Liver (tissue), 9 donors: ENCODE measurements around the gene OTOA. TPM values are rescaled to one million over a fixed set of nuclear protein-coding genes. Genes with fewer than 3 reads are reported as not detected.

Experiments used
- DNase-seq: peaks from one replicate; pipeline ENCODE4 v3.0.0-alpha.2; 2017; ENCODE audit warnings: low spot score
- H3K27ac ChIP-seq, 2 donors: one replicate each; pipeline ENCODE4 v1.7.0; 2013; ENCODE audit warnings: inconsistent platforms in 2 of 2, low read length in 2 of 2, control low read depth in 1 of 2, low read depth in 1 of 2, mild to moderate bottlenecking in 1 of 2
- H3K27me3 ChIP-seq, 4 donors: one replicate each; pipeline versions ENCODE4 v1.6.1 to v1.7.0; 2013; ENCODE audit warnings: low read length in 3 of 4, inconsistent platforms in 1 of 4, mild to moderate bottlenecking in 1 of 4, moderate library complexity in 1 of 4; ENCODE audit not compliant: control insufficient read depth in 4 of 4, insufficient read depth in 4 of 4
- H3K36me3 ChIP-seq, 4 donors: one replicate each; pipeline versions ENCODE4 v1.6.1 to v1.7.0; 2013; ENCODE audit warnings: low read length in 3 of 4, mild to moderate bottlenecking in 3 of 4, low read depth in 1 of 4, moderate library complexity in 1 of 4; ENCODE audit not compliant: control insufficient read depth in 4 of 4, insufficient read depth in 3 of 4
- H3K4me1 ChIP-seq, 4 donors: one replicate each; pipeline versions ENCODE4 v1.6.1 to v1.7.0; 2013; ENCODE audit warnings: low read length in 3 of 4, mild to moderate bottlenecking in 3 of 4, moderate library complexity in 1 of 4; ENCODE audit not compliant: control insufficient read depth in 4 of 4, insufficient read depth in 4 of 4
- H3K4me3 ChIP-seq, 3 donors: one replicate each; pipeline versions ENCODE4 v1.6.1 to v1.7.0; 2013; ENCODE audit warnings: low read length in 3 of 3, control low read depth in 1 of 3, low read depth in 1 of 3, mild to moderate bottlenecking in 1 of 3
- H3K9ac ChIP-seq, 2 donors: one replicate each; pipeline ENCODE4 v1.7.0; 2013; ENCODE audit warnings: low read length in 2 of 2, mild to moderate bottlenecking in 2 of 2, moderate library complexity in 2 of 2, control low read depth in 1 of 2, low read depth in 1 of 2
- H3K9me3 ChIP-seq, 4 donors: one replicate each; pipeline versions ENCODE4 v1.6.1 to v1.7.0; 2013; ENCODE audit warnings: low read length in 3 of 4; ENCODE audit not compliant: control insufficient read depth in 4 of 4
- EGR1 ChIP-seq, 2 donors: IDR thresholded peaks; 2 replicates each; pipeline ENCODE4 v1.6.1; 2016 to 2018; ENCODE audit warnings: antibody characterized with exemption in 2 of 2, low read depth in 2 of 2
- FOXA1 ChIP-seq: IDR thresholded peaks from 2 replicates; pipeline ENCODE4 v1.6.1; 2016; ENCODE audit warnings: antibody characterized with exemption
- FOXA2 ChIP-seq: IDR thresholded peaks from 2 replicates; pipeline ENCODE4 v1.6.1; 2016; ENCODE audit warnings: antibody characterized with exemption
- GABPA ChIP-seq, 2 donors: IDR thresholded peaks in 1 of 2; conservative IDR thresholded peaks in 1 of 2; 2 replicates each; pipeline ENCODE4 v1.6.1; 2016; ENCODE audit warnings: antibody characterized with exemption in 2 of 2, mild to moderate bottlenecking in 1 of 2, moderate library complexity in 1 of 2
- HNF4A ChIP-seq, 2 donors: conservative IDR thresholded peaks; 2 replicates each; pipeline ENCODE4 v1.6.1; 2016; ENCODE audit warnings: antibody characterized with exemption in 2 of 2, mild to moderate bottlenecking in 2 of 2
- HNF4G ChIP-seq: IDR thresholded peaks from 2 replicates; pipeline ENCODE4 v1.6.1; 2016; ENCODE audit warnings: antibody characterized with exemption
- MAX ChIP-seq: IDR thresholded peaks from 2 replicates; pipeline ENCODE4 v1.6.1; 2016; ENCODE audit warnings: antibody characterized with exemption
- RAD21 ChIP-seq, 2 donors: IDR thresholded peaks; 2 replicates each; pipeline ENCODE4 v1.6.1; 2016; ENCODE audit warnings: antibody characterized with exemption in 2 of 2, mild to moderate bottlenecking in 2 of 2
- REST ChIP-seq: IDR thresholded peaks from 2 replicates; pipeline ENCODE4 v1.6.1; 2016; ENCODE audit warnings: antibody characterized with exemption, mild to moderate bottlenecking
- SP1 ChIP-seq: IDR thresholded peaks from 2 replicates; pipeline ENCODE4 v1.6.1; 2018; ENCODE audit warnings: antibody characterized with exemption, mild to moderate bottlenecking
- WGBS: extraction: QIAGEN DNeasy Blood & Tissue Kit; methylation state at CpG from one replicate; pipeline ENCODE4 v1.1.7; 2013; 5-methylcytosine and 5-hydroxymethylcytosine counted together
- polyA plus RNA-seq, 2 donors: library from polyadenylated mRNA; stranded (reverse) in 1 of 2; unstranded in 1 of 2; fragments of 200-250 nt in 1 of 2; fragments of >200 nt in 1 of 2; fragmentation: Nextera tagmentation in 1 of 2; extraction: Ambion mirVana in 1 of 2; gene quantifications; one replicate each; pipeline versions ENCODE4 v1.2.1 to v1.2.3, GENCODE V29; 2013 to 2015
- total RNA-seq, 2 donors: library from RNA; depleted of rRNA; stranded (reverse); fragments of >200 nt; gene quantifications; one replicate each; pipeline ENCODE4 v1.2.3, GENCODE V29; 2014
- TF ChIP-seq, protein P1 (sequence below): fragments of 150-350 bp; IDR thresholded peaks from 2 replicates; pipeline ENCODE4 v1.5.1; 2017; ENCODE audit warnings: improper control_type of control experiment, low read depth, low read length; ENCODE audit not compliant: missing input control
- TF ChIP-seq, protein P2 (sequence below): IDR thresholded peaks from 2 replicates; pipeline ENCODE4 v1.6.1; 2016; ENCODE audit warnings: antibody characterized with exemption
- TF ChIP-seq, protein P3 (sequence below): IDR thresholded peaks from 2 replicates; pipeline ENCODE4 v1.6.1; 2016; ENCODE audit warnings: antibody characterized with exemption
- donor health status: healthy.
- donor health status: healthy.
- donor health status: healthy.
- donor health status: healthy.
- donor health status: healthy.

Gene OTOA
- total and polyA plus RNA-seq, 4 donors, result 0.05 to 0.17 (median 0.10) TPM

DNA sequence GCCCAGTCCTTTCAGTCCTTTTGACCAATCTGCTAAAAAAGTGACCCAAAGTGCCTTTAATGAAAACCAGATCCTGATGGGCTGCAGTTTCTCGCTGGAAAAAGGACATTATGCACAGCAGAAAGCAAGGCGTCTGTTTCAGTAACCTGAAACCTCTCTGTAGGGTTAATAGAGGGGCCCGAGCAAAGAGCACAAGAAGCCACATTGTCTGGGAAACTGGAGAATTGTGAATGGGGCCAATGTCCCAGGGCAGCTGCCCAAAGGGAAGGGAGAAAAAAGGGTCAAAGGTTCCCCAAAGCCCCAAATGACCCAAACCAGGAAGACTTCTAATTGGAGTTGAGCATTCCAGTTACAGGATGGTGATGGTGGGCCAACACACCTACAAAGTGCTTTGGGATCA, 3.0 kb downstream of the OTOA start:
- no peak overlapping the region for H3K4me3 ChIP-seq
- H3K27me3 ChIP-seq, result no peaks in the 10 kb centered on the region
- no peak for DNase-seq
- no peak overlapping the region for H3K27ac ChIP-seq
- H3K36me3 ChIP-seq, result no peaks in the 10 kb centered on the region
- H3K9me3 ChIP-seq, result no peaks in the 10 kb centered on the region
- H3K4me1 ChIP-seq, result no peaks in the 10 kb centered on the region
- H3K9ac ChIP-seq, result no peak overlapping the region
- TF ChIP-seq HNF4G (no peak), HNF4A (conservative IDR thresholded peaks at IDR 0.05) (no peak), GABPA (IDR thresholded peaks at IDR 0.05 in 1 of 2, conservative IDR thresholded peaks at IDR 0.05 in 1 of 2) (no peak), FOXA2 (no peak), RAD21 (IDR thresholded peaks at IDR 0.05) (no peak), MAX (no peak)
- TF ChIP-seq, protein P1, sequence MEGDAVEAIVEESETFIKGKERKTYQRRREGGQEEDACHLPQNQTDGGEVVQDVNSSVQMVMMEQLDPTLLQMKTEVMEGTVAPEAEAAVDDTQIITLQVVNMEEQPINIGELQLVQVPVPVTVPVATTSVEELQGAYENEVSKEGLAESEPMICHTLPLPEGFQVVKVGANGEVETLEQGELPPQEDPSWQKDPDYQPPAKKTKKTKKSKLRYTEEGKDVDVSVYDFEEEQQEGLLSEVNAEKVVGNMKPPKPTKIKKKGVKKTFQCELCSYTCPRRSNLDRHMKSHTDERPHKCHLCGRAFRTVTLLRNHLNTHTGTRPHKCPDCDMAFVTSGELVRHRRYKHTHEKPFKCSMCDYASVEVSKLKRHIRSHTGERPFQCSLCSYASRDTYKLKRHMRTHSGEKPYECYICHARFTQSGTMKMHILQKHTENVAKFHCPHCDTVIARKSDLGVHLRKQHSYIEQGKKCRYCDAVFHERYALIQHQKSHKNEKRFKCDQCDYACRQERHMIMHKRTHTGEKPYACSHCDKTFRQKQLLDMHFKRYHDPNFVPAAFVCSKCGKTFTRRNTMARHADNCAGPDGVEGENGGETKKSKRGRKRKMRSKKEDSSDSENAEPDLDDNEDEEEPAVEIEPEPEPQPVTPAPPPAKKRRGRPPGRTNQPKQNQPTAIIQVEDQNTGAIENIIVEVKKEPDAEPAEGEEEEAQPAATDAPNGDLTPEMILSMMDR, result no peak
- 62% methylated on average over 3 of the region's 3 CpGs for WGBS

DNA sequence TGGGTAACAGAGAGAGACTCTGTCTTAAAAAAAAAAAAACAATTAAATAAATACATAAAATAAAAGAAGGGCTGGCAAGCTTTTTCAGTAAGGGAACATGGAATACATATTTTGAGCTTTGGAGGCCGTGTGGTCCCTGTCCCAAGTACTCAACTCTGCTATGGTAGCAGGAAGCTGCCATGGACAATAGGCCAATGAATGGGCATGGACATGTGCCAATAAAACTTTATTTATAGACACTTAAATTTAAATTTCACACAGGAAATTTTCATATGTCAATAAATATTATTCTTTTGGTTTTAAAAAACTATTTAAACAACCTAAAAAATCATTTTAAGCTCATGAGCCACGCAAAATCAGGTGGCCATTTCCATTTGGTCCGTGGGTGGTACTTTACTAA, 3.8 kb downstream of the OTOA start:
- no peak for DNase-seq
- H3K27me3 ChIP-seq, result no peaks in the 10 kb centered on the region
- H3K36me3 ChIP-seq, result no peaks in the 10 kb centered on the region
- H3K9me3 ChIP-seq, result no peaks in the 10 kb centered on the region
- no peak overlapping the region for H3K9ac ChIP-seq
- 93% methylated on average over 3 of the region's 3 CpGs for WGBS
- TF ChIP-seq HNF4G, result no peak
- TF ChIP-seq, protein P1, result no peak
- H3K4me3 ChIP-seq, result no peak overlapping the region
- H3K4me1 ChIP-seq, result no peaks in the 10 kb centered on the region
- no peak overlapping the region for H3K27ac ChIP-seq

DNA sequence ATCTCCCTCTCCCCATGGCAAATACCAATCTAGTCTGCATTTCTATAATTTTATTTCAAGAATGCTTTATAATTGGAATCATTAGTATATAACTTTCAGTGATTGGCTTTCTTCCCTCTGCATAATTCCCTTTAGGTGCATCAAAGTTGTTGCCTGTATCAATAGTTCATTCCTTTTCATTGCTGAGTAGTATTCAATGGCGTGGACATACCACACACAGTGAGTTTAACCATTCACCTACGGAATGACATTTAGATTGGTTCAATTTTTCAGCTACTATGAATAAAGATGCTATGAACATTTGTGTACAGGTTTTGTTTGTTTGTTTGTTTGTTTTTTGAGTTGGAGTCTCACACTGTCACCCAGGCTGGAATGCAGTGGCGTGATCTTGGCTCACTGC, 9.7 kb downstream of the OTOA start:
- Histone ChIP-seq H3K4me3 (no peak overlapping the region), H3K9me3 (peaks cover 0 to 4% (median 0%) of the 10 kb centered on the region in 4 donors), H3K36me3 (no peaks in the 10 kb centered on the region), H3K9ac (no peak overlapping the region), H3K27ac (no peak overlapping the region), H3K27me3 (no peaks in the 10 kb centered on the region), H3K4me1 (no peaks in the 10 kb centered on the region)
- DNase-seq, result no peak
- WGBS, result 84% methylated on average over 3 of the region's 3 CpGs
- no peak for TF ChIP-seq HNF4A (conservative IDR thresholded peaks at IDR 0.05)
- TF ChIP-seq, protein P2, sequence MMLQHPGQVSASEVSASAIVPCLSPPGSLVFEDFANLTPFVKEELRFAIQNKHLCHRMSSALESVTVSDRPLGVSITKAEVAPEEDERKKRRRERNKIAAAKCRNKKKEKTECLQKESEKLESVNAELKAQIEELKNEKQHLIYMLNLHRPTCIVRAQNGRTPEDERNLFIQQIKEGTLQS, result no peak
- no peak for TF ChIP-seq FOXA1
- TF ChIP-seq EGR1 (IDR thresholded peaks at IDR 0.05; ENCODE audit: low read depth in 2 of 2), result no peak
- no peak for TF ChIP-seq SP1
- TF ChIP-seq, protein P3, sequence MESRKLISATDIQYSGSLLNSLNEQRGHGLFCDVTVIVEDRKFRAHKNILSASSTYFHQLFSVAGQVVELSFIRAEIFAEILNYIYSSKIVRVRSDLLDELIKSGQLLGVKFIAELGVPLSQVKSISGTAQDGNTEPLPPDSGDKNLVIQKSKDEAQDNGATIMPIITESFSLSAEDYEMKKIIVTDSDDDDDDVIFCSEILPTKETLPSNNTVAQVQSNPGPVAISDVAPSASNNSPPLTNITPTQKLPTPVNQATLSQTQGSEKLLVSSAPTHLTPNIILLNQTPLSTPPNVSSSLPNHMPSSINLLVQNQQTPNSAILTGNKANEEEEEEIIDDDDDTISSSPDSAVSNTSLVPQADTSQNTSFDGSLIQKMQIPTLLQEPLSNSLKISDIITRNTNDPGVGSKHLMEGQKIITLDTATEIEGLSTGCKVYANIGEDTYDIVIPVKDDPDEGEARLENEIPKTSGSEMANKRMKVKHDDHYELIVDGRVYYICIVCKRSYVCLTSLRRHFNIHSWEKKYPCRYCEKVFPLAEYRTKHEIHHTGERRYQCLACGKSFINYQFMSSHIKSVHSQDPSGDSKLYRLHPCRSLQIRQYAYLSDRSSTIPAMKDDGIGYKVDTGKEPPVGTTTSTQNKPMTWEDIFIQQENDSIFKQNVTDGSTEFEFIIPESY, result no peak
- TF ChIP-seq HNF4G, result no peak
- no peak for TF ChIP-seq REST
- TF ChIP-seq, protein P1, result no peak
